Astrocyte of the cerebellum (primary cell): ENCODE measurements around the gene HBG1.

Experiments used
- DNase-seq: peaks from one replicate; pipeline ENCODE4 v3.0.0-alpha.2; 2011; ENCODE audit warnings: low read depth
- H3K4me3 ChIP-seq: 2 replicates; pipeline ENCODE4 v1.5.1; 2011; ENCODE audit warnings: mild to moderate bottlenecking, low read depth, low read length, moderate library complexity
- CTCF ChIP-seq: IDR thresholded peaks from 2 replicates; pipeline ENCODE4 v1.5.1; 2012; ENCODE audit warnings: low read length, low read depth, moderate library complexity, mild to moderate bottlenecking; ENCODE audit errors: missing control alignments
- in situ Hi-C: cut with HindIII; loops from 2 replicates; pipeline ENCODE4 v1.10.0; 2017; ENCODE audit warnings: low sequenced_read_pairs

HBG1 gene

DNA sequence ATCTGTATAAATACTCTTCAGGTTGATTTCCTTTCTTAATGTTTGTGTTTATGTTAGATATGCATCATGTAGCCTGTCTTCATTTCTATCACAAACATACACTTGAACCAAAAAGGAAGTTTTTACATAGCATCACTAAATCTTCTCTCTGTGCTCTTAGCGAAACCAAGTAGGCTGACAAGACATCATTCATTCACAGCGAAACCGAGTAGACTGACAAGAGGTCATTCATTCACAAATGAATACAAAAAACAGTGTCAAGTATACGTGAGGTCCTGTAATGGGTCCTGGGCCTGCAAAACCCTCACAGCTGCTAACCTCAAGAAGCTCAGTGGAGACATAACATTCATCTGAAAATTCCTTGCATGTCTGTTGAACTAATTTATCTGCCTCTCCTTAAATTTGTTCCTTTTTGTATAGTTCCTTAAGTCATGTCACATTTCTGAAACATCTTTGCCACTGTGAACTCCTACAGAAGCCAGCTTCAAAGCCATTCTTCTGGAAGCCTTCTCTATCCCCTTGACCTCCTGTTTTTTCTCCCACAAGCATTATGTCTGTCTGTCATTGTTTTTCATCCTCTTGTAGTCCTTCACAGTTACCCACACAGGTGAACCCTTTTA, 29.9 kb upstream of the HBG1 start:
- no peak for DNase-seq
- H3K4me3 ChIP-seq, result no peak overlapping the region
- in situ Hi-C loops, result no loop called here
- no peak for TF ChIP-seq CTCF

- no peak overlapping the region for H3K4me3 ChIP-seq
- no peak for TF ChIP-seq CTCF
- in situ Hi-C loops, result no loop called here
- no peak for DNase-seq
Measured at GRCh38 chr11:5277807-5278382, 28.2 kb upstream of the HBG1 start.

DNA sequence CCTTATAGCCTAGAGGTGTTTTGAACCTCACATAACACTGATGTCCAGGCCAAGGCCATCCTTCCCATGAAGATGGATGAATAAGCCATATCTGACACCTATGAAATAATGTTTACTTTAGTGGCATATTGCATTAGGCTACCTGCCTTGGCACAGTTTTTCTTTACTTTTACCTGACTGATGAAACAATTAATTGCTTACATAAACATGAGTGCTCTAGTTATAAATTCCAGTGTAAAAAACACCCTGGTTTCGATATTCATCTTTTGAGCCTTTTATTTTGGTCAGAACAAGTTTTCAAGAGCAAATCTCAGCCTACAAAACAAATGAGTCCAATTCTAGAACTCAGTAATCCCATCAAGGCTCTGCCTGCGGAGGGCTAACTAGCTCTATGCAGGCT, 27.0 kb upstream of the HBG1 start:
- no peak overlapping the region for H3K4me3 ChIP-seq
- in situ Hi-C loops, result no loop called here
- DNase-seq, result no peak
- TF ChIP-seq CTCF, result no peak

GRCh38 chr11:5275369-5276110, 25.9 kb upstream of the HBG1 start:
- TF ChIP-seq CTCF, result no peak
- DNase-seq, result no peak
- in situ Hi-C loops, result no loop called here
- H3K4me3 ChIP-seq, result no peak overlapping the region

- no peak for TF ChIP-seq CTCF
- H3K4me3 ChIP-seq, result no peak overlapping the region
- no peak for DNase-seq
- in situ Hi-C loops, result no loop called here
Measured at GRCh38 chr11:5274395-5274794, 24.7 kb upstream of the HBG1 start.

- TF ChIP-seq CTCF, result no peak
- H3K4me3 ChIP-seq, result no peak overlapping the region
- no peak for DNase-seq
- in situ Hi-C loops, result no loop called here
Measured at GRCh38 chr11:5272395-5273017, 22.8 kb upstream of the HBG1 start.
